Esophagus squamous epithelium (tissue), 5 donors: Measurements from ENCODE around the gene PRMT5. TPM values are rescaled to one million over a fixed set of nuclear protein-coding genes. Genes with fewer than 3 reads are reported as not detected.

Source experiments
- DNase-seq: peaks from one replicate; lab custom pipeline; 2025; lab: John Stamatoyannopoulos, UW
- H3K27ac ChIP-seq, 4 donors: fragments of 200-600 bp; sonication (generic); one replicate each; pipeline ENCODE4 v1.5.1; 2016 to 2019; ENCODE audit warnings: mild to moderate bottlenecking in 1 of 4
- H3K27me3 ChIP-seq, 4 donors: fragments of 200-600 bp; sonication (generic); 1 replicate in 3 of 4; 2 replicates in 1 of 4; pipeline versions ENCODE4 v1.5.1 to v1.6.0; 2017 to 2021; ENCODE audit warnings: antibody characterized with exemption in 1 of 4
- H3K36me3 ChIP-seq, 3 donors: fragments of 200-600 bp; sonication (generic); one replicate each; pipeline ENCODE4 v1.5.1; 2016 to 2019
- H3K4me1 ChIP-seq, 3 donors: fragments of 200-600 bp; sonication (generic); one replicate each; pipeline ENCODE4 v1.5.1; 2017 to 2019
- H3K4me3 ChIP-seq, 4 donors: fragments of 200-600 bp; sonication (generic); 1 replicate in 3 of 4; 2 replicates in 1 of 4; pipeline ENCODE4 v1.5.1; 2016 to 2019; ENCODE audit warnings: mild to moderate bottlenecking in 2 of 4, moderate library complexity in 1 of 4
- H3K9me3 ChIP-seq, 3 donors: fragments of 200-600 bp; sonication (generic); one replicate each; pipeline ENCODE4 v1.5.1; 2016 to 2019
- CTCF ChIP-seq, 6 experiments: fragments of 450-650 bp in 4 of 6; fragments of 200-600 bp in 2 of 6; sonication (generic) in 2 of 6; IDR thresholded peaks; one replicate each; pipeline ENCODE4 v1.5.1; 2016 to 2019; ENCODE audit warnings: antibody characterized with exemption in 6 of 6, mild to moderate bottlenecking in 4 of 6, moderate library complexity in 4 of 6
- POLR2A ChIP-seq, 4 donors: fragments of 450-650 bp; IDR thresholded peaks; one replicate each; pipeline ENCODE4 v1.6.1; 2017; ENCODE audit warnings: antibody characterized with exemption in 4 of 4, mild to moderate bottlenecking in 4 of 4, moderate library complexity in 3 of 4
- whole genome bisulfite sequencing, 2 donors: methylation state at CpG; one replicate each; pipeline ENCODE4 v1.1.5; 2018; 5-methylcytosine and 5-hydroxymethylcytosine counted together
- intact Hi-C: fragments of 100-400 bp; cut with DNase I; formaldehyde crosslinking; loops from one replicate; pipeline ENCODE4 v1.15.0; 2022
- total RNA-seq, 4 donors: library from RNA; depleted of rRNA; stranded (reverse); fragments of >200 nt; gene quantifications; one replicate each; pipeline ENCODE4 v1.1.0, GENCODE V29; 2016
- donor health status: DM: yes; HTN: yes; CAD: no.

PRMT5 gene
- total RNA-seq, 4 donors from 2014 or later = 36.5 to 75.0 (median 66.1) TPM

GRCh38 chr14:22910916-22911315 is 18.3 kb downstream of the PRMT5 start:
- Histone ChIP-seq H3K27me3 (no peaks in the 10 kb centered on the region), H3K27ac (no peak overlapping the region), H3K9me3 (no peaks in the 10 kb centered on the region), H3K4me3 (no peak overlapping the region), H3K4me1 (peaks cover 3 to 64% (median 3%) of the 10 kb centered on the region in 3 donors), H3K36me3 (peaks cover 14 to 82% (median 27%) of the 10 kb centered on the region in 3 donors)
- WGBS, 2 donors = 82 to 87% methylated on average over 5 of the region's 5 CpGs
- TF ChIP-seq CTCF (IDR thresholded peaks at IDR 0.05) (no peak), POLR2A (IDR thresholded peaks at IDR 0.05) (no peak)
- intact Hi-C loops = no loop called here
- DNase-seq = no peak

- WGBS, 2 donors = 56 to 65% methylated on average over 7 to 8 of the region's 8 CpGs
- no peak overlapping the region for H3K27ac ChIP-seq
- intact Hi-C loops = no loop called here
- TF ChIP-seq CTCF (IDR thresholded peaks at IDR 0.05) (no peak), POLR2A (IDR thresholded peaks at IDR 0.05) (no peak)
- peaks cover 0 to 53% (median 4%) of the 10 kb centered on the region in 3 donors for H3K4me1 ChIP-seq
- no peak for DNase-seq
- no peak overlapping the region for H3K4me3 ChIP-seq
- no peaks in the 10 kb centered on the region for H3K27me3 ChIP-seq
- peaks cover 28 to 86% (median 46%) of the 10 kb centered on the region in 3 donors for H3K36me3 ChIP-seq
- no peaks in the 10 kb centered on the region for H3K9me3 ChIP-seq
Observed at GRCh38 chr14:22908601-22909000, 20.6 kb downstream of the PRMT5 start.

GRCh38 chr14:22907429-22907828 is 21.7 kb downstream of the PRMT5 start:
- peaks cover 0 to 59% (median 8%) of the 10 kb centered on the region in 3 donors for H3K4me1 ChIP-seq
- H3K27ac ChIP-seq = no peak overlapping the region
- H3K4me3 ChIP-seq = no peak overlapping the region
- no peak for TF ChIP-seq CTCF (IDR thresholded peaks at IDR 0.05)
- no peak for TF ChIP-seq POLR2A (IDR thresholded peaks at IDR 0.05)
- WGBS, 2 donors = 87 to 92% methylated on average over 3 of the region's 3 CpGs
- H3K9me3 ChIP-seq = no peaks in the 10 kb centered on the region
- intact Hi-C loops = no loop called here
- DNase-seq = no peak
- H3K27me3 ChIP-seq = no peaks in the 10 kb centered on the region
- peaks cover 28 to 93% (median 49%) of the 10 kb centered on the region in 3 donors for H3K36me3 ChIP-seq

- no peaks in the 10 kb centered on the region for H3K27me3 ChIP-seq
- TF ChIP-seq CTCF (IDR thresholded peaks at IDR 0.05) = no peak
- intact Hi-C loops = no loop called here
- no peak overlapping the region for H3K27ac ChIP-seq
- no peaks in the 10 kb centered on the region for H3K9me3 ChIP-seq
- H3K36me3 ChIP-seq = peaks cover 37 to 100% (median 63%) of the 10 kb centered on the region in 3 donors
- peaks cover 0 to 46% (median 8%) of the 10 kb centered on the region in 3 donors for H3K4me1 ChIP-seq
- no peak overlapping the region for H3K4me3 ChIP-seq
- DNase-seq = no peak
- 95 to 97% methylated on average over 20 of the region's 20 CpGs for WGBS, 2 donors
Observed at GRCh38 chr14:22906073-22906472, 23.1 kb downstream of the PRMT5 start.

- Histone ChIP-seq H3K27ac (no peak overlapping the region), H3K4me1 (peaks cover 0 to 43% (median 8%) of the 10 kb centered on the region in 3 donors), H3K36me3 (peaks cover 42 to 100% (median 67%) of the 10 kb centered on the region in 3 donors), H3K4me3 (no peak overlapping the region), H3K27me3 (no peaks in the 10 kb centered on the region), H3K9me3 (no peaks in the 10 kb centered on the region)
- TF ChIP-seq POLR2A (IDR thresholded peaks at IDR 0.05) (no peak), CTCF (IDR thresholded peaks at IDR 0.05) (no peak)
- WGBS, 2 donors = 84 to 87% methylated on average over 4 of the region's 4 CpGs
- intact Hi-C loops = no loop called here
- no peak for DNase-seq
Observed at GRCh38 chr14:22905627-22906026, 23.5 kb downstream of the PRMT5 start.
